HG02870 (cell line): ENCODE data around the gene SYT9.
A peak's percentile ranks its signal among the peaks of the same experiment; 100 is the strongest.

Source experiments
- ATAC-seq: cut with Tn5 transposase; IDR thresholded peaks from one replicate; pipeline ENCODE4 v1.9.1; 2021; ENCODE audit warnings: mild to moderate bottlenecking, moderate library complexity; ENCODE audit not compliant: unreplicated experiment

The SYT9 gene

DNA sequence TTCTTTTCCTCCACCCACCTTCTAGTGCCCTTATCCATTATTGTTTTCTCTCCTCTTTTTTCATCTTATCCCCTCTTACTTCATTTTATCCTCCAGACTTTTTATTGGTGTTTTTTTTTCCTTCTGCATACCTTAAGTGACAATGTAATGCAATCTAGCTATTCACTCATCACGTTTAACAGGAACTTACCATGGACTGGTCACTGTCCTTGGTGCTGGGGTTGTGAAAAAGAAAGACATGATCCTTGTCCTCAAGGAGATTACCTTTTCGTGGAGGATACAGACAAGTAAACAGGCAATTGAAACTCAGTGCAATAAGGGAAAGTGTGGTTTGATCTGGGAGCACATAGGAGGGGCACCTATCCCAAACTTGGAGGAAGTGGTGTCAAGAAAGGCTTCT, 20.7 kb downstream of the SYT9 start:
- ATAC-seq = no peak

DNA sequence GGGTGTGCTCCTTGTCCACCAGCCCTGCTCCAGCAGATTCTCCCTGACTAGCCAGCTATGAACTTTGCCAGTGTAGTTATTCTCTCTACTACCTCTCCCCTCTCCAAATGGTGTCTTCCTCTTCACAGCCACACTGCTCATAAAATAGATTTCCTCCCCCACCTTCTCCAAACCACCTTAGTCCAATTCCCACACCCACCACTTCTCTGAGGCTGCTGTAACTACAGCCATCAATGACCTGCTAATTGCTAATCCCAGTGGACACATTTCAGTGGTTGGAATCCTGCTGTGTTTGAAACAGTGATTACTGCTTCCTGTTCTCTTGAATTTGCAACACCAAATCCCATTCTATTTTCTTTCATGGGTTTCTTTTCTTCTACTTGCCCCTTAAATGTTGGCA, 23.4 kb downstream of the SYT9 start:
- no peak for ATAC-seq

DNA sequence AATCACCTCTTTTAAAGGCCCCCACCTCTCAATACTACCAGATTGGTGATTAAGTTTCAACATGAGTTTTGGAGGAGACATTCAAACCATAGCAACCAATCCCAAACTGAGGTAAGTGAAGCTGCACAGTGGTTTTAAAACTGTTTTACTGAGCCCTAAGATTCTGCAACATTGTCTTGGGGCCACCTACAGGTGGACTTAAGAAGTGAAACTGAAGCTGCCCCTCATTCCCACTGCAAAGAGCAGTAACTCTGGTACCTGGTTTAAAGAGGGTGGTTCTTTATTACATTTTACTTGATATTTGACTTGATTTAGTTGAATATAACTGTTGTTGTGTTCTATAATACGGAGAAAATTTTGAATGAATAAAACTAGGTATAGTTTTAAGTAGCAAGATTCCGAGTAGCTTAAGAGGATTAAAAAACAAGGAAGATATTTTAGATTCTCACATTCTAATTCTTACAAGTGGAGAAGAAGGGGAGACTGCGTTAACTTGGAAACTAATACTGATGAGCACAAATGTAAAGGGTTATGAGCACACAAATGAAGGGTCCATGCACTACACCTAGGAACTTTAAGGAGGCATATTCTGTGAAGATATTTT, 26.7 kb downstream of the SYT9 start:
- peak; percentile 50 for ATAC-seq

DNA sequence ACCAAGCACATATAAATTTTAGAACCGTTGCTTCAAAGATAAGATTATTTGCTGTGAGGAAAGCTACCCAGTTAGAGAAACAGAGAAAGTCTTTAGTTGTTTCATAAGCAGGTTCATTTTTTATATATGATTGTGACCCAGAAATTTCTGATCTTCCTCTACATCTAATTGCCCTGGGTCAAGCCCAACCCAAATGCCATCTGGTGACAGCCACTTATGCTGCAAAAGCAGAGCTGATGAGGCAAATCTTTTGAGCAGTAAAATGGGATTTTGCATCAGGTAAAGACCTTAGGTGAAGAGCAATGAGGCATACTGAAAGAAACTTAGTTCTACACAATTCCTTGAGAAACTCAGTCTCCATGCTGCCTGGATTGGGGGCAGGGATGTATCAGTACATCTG, 28.0 kb downstream of the SYT9 start:
- ATAC-seq = no peak

DNA sequence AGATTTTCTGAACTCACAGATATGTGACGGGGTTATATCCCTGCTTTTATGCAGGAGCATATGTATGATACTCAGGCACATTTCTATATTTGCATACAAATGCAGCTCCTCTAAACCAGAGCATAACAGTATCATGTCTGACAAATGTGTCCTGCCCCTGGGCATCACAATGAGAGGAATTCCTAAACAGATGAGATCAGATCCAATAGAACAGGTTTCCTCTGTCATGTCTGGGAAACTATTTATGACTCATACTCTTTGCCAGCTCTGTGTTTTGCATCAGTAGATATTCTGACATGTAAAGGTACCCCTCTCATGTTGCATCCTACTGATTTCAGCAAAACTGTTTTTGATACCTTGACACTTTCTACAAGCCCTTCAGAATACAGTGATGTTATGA, 29.4 kb downstream of the SYT9 start:
- ATAC-seq = no peak

DNA sequence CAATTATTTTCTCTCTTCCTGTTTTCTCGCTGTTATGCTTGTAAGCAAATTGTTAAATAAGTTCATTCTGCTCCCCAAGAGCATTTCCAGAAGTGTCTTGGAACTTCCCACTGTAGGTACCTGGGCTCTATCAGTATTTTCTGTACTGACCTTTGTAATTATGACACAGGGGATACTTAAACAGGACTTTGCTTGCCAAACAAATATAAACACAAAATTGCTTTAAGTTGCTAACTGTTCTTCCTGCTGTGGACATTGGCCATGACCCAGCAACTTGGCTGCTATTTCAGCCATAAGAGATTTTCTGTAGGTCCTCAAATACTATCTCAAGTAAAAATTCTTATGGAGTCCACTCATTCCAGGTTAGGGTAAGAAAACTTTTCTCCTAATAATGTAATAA, 30.1 kb downstream of the SYT9 start:
- no peak for ATAC-seq

DNA sequence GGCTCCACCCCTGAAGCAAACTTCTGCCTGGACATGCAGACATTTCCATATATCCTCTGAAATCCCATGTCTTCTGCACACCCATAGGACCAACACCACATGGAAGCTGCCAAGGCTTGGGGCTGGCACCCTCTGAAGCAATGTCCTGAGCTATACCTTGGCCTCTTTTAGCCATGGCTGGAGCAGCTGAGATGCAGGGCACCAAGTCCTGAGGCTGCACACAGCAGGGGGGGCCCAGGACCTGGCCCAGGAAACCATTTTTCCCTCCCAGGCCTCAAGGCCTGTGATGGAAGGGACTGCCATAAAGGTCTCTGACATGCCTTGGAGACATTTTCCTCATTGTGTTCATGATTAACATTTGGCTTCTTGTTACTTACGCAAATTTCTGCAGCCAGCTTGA, 34.5 kb downstream of the SYT9 start:
- ATAC-seq = no peak

DNA sequence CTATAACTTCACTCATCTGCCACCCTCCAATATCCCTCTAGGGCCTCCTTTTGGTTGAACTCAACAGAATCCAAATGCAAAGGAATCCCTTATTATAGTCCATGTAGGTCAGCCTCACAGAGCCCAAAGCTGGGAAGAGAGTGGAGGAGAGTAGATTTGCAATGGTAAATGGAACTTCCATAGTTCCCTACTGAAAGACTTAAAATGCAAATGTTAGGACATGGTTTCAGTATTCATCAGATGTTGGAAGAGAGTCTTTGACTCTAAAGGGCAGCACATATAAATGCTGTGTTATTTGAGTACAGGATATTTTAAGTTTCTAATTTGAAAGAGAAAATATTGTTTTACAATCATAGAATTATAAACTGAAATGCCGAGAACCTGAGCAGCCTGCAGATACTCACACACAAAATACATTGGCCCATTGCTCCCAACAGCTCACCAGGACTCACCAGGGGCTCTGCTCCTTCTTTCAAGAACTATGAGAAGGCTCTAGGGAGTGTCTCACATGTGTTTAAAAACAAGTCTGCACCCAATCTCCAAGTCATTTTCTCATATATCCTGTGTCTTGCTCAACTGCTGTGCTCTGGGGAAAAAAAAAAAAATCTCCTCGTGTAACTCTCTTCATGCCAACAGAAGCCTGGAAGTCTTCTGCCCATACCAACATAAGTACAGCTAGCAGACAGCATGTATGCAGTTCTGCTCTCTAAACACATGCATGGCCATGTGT, 39.6 kb downstream of the SYT9 start:
- ATAC-seq = no peak

DNA sequence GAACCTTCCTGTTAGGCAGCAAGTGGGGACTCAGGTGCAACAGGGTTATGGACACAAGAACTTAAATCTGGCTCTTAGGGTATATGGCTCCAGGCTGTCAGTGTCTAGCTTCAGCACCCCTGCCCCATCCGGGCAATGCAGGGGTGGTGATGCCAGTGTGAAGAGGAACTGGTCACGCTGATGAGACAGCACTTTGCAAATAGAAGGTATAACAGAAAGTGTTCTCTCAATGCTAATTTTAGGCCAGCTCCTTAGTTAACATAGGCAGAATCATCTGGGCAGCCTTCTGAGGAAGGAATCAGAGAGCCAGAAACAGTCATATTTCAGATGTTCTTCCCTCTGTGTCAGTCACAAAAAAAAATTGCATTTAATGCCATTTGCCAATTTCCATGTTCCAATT, 41.2 kb downstream of the SYT9 start:
- no peak for ATAC-seq

DNA sequence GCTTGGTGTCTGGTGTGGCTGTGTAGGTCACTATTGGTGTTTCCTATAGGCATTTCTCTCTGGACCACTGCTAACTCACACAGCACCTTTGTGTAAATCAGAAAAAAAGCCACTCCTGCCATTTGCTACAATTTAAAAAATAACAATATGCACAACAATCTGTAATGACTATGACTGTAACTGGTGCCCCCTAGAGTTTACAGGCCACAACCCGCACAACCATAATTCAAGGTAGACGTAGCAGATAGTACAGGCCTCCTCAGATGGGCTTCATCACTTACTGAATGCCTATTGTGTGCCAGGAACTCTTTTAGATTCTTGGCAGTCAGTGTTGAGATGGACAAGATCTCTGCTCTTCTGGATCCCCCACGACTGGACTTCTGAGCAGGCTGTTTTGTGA, 47.7 kb downstream of the SYT9 start:
- ATAC-seq = no peak

DNA sequence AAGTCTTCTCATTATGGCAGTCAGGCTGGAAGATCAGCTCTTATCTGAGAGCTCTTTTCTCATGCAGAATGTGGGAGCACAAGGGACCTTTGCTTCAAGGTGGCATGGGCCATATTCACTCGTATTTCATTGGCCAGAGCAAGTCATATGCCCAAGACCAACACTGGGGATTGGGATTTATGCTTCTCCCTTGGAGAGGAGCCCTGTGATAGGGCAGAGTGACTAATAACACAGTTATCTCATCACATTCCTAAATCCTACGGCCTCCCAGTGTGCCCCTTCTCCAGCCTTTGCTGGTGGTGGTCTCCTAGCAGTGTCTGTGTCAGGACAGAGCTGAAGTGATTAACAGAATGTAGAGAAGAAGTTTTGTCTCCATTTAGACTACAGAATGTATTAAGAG, 48.6 kb downstream of the SYT9 start:
- no peak for ATAC-seq

DNA sequence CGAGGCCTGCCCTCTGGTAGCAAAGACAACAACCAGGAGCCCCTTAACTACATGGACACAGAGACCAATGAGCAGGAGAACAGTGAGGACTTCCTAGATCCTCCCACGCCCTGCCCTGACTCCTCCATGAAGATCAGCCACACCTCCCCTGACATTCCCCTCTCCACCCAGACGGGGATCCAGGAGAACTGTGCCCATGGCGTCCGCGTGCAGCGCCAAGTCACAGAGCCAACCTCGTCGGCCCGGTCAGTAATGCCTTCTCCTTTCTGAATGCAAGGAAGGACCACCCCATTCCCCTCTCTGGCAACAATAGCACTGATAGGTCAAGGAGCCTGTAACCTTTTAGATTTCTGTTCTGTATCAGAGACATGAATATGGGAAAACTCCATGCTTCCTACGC, 51.4 kb downstream of the SYT9 start:
- ATAC-seq = no peak

DNA sequence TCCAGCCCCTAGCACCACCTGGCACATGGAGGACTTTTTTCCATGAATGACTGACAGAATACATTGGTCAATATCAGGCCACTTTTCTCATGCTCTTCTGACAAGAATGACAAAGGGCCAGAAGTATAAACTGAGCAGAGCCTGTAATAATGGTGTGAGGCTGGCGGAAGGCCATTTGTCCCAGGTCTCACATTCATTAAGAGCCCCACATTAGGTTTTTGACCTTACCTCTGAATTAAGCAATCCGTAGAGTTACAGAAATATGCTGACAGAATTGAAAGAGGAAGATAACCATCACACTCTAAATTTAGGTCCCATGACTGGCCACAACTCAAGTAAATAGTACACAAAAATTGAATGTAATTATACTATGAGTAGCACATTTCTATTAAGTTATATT, 55.2 kb downstream of the SYT9 start:
- ATAC-seq = no peak

DNA sequence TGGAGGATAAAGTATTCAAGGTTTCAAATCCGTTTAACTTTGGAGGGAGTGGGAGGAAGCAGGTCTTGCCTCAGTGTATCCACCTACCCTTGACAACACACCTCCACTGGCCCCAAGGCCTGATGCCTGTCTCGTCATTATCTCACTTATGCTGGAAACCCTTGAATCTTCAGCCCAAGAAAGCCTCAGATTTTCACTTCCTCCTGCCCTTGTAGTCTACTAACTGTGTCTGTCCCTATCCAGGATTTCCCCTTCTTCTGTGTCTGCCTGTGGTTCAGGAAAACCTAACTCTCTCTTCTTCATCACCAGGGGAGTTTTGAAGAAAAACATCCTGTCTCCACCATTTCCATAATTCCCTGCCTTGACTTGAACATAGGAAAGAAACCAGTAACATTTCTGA, 56.1 kb downstream of the SYT9 start:
- peak; percentile 88 for ATAC-seq

DNA sequence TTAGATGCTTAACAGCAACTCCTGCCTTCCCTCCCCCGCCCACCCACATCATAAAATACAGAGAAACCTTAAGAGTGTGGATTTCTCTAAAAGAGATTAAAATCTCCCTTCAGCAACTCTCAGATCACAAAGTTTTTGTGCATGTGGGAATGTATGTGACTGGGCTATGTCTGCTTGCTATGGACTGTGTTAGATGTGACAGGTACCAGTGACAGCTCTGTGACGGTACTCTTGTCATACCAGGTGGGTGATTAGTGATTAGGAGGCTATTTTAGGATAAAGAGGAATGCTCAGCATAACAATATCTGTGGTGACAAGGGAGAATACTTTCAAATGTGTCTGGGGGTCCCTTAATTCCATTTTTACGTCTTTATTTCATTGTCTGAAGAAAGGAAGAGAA, 60.2 kb downstream of the SYT9 start:
- ATAC-seq = no peak

DNA sequence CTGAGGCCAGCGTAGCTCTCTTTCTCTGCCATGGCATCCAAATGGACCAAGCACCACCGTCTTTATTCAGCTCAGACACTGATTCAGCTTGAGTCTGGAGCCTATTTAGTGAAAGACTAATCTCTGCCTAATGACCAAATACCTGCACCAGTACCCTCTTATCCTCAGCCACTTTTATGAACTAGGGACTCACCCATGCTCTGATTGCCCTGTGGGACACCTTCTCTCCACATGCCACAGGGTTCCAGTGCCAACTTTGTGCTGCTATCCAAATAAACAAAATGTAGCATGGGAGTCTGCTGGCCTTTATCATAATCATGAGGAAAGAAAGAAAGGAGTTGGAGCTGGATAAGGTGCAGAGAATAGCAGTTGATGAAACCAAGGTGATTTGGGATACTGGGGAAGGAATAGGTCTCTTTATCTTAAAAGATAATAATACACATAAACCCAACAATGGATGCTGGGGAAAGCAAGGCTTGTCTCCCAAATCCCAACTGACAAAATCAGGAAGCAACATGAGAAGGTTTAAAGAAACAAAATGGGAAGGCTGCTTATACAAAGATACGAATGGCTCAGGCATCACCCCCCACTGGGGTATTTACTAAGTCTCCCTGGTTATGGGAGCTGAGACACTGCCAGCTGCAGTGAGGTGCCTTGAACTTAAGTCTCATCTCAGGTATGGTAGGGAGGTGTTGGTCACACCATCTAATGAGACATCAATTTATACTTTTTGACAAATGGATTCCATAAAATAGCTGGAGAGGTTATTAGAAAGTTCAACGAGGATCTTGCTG, 63.3 kb downstream of the SYT9 start:
- no peak for ATAC-seq

DNA sequence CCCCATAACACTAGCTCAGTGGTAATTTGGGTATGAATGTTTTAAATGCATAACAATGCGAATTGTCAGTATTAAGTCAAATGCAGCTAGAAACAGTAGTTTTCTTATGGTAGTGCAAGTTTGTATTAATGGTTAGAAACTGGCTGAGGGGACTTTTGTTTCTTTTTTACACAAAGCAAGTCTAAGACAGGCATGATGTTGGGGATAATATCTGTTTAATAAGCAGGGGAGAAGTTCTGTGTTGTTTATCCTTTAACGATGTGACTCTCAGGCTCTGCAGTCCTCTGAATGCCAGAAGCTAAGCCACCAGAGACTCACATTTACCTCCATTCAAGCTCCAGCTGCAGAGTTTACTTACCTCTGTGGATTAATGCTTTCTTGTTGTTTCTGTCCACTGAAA, 67.8 kb downstream of the SYT9 start:
- ATAC-seq = no peak

DNA sequence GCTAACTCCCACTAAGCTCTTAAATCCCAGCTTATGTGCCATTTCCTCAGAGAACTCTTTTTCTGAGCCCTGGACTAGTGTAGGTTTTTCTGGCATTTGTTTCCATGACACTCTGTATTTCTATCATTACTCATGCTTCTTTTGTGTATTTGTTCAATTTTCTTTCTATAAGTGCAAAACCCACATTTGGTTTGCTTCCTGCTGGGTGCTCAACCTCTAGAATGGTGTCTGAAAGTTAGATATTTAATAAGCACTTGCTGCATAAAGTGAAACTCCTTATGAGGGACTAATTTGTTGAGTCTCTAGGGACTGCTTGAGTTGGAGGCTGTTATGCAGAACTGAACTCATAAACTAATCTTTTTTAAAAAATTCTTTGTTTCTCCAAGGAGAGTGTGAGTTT, 68.6 kb downstream of the SYT9 start:
- ATAC-seq = no peak

DNA sequence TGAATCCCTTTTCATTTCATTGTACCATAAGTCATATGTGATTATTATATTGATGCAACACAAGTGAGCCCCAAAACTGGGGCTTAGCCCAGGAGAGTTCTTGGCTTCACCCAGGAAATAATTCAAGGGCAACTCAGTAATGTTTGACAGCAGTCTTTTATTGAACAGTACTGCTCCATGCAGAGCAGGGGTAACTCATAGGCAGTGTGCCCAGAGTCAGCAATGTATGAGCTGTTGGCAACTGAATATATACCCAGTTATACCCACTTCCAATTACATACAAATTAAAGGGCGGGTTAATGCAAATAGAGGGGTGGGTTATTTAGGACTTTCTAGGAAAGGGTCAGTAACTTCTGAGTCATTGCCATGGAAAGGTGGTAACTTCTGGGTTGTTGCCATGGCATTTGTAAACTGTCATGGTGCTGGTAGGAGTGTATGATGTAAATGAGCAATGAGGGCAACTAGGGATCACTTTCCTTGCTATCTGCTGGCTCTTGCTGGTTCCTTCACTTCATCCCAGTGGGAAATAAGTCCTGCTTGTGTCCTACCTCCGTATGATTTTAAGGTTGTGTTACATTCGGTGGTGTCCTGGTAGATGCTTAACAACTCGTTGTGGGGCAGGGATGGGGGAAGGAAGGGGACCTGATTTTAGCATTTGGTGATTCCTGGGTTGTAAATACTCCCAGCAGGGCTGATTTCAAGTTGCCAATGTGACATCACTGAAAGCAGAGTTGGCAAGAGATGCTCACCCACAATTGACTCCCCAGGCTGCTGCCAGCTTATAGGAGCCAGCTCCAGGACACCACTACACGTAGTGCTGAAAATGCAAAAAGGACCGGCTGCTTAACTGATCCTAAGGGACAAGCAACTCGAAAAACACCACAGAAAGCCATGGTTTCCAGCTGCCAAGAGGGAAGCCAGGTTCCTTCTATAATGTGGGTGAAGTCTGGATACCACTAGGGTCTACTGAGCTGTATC, 70.1 kb downstream of the SYT9 start:
- no peak for ATAC-seq

DNA sequence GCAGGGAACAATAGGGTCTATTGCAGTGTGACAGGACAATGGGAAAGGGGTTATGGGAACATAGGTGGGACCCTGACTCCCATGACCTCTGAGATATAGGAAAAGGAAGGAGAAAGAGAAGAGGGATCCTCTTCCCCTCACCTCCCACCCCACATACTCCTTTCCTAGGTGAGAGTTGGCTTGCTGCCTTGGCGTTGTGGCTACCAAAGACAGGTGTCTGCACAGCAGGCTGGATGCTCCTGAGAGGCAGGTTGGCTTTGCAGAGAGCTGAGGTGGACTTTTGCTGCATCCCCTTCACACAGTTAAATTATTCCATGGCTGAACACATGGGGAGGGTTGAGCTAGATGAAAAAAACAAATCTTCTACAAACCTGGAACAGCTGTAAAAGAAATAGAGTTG, 80.7 kb downstream of the SYT9 start:
- no peak for ATAC-seq

DNA sequence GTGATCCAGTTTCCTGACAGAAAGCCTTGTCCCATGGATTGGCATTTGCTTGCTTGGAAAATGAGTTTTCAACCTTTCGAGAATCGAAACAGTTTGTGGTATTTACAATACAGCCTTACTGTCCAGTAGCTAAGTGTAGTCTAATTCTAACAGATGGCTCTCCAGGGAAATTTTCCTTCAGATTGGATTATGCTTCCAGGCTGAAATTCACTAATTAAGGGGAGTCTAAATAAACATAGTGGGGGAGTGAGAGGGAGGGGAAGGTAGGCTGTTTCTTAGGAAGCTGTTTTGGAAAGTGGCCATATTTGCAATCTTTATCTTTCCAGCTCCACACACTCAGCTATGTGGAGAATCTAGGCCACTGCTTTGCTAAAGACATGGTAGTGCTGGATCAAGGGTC, 81.3 kb downstream of the SYT9 start:
- no peak for ATAC-seq
